GM21528 (cell line): ENCODE results near the gene PNKD.
"Not testable (repeated sequence)": the region's sequence is repeated elsewhere in the genome, so short reads cannot be mapped to it uniquely, and the experiment has no call there.

ENCODE experiments used
- ATAC-seq: cut with Tn5 transposase; IDR thresholded peaks from one replicate; pipeline ENCODE4 v1.9.1; 2021; ENCODE audit warnings: mild to moderate bottlenecking, moderate library complexity; ENCODE audit not compliant: unreplicated experiment, low FRiP score

PNKD gene

DNA sequence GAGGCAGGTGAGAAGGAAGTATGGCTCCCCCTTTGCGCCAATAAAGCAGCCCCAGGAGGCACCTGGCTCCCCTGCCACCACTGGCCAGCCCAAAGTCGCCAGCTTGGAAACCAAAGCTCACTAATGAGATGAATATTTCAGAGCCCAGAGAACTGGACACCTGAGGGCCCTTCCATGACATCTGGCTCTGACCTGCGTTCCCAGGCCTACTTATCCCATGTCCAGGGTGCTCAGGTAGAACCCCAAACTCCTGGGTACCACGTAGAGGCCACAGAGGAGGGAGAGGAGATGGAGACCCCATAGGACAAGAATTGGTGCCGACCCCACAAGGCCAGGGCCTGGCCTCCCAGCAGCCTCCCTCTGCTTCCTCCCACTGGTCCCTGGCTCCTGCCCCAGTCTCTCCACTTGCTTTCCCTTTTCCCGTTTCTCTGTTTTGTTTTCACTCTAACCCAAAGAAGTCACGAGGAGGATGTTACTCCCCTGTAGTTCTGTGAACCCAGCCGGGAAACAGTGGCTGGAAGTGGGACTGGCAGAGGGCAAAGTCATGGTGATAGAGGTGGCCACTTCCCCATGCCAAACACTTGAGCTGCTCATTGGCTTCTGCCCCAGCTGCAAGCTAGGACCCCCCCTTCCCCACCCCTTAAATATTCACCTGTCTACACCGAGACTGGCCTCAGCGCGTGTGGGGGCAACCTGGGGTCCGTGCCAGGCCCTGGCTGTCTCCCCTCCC is 21.2 kb downstream of the PNKD start:
- ATAC-seq = no peak

DNA sequence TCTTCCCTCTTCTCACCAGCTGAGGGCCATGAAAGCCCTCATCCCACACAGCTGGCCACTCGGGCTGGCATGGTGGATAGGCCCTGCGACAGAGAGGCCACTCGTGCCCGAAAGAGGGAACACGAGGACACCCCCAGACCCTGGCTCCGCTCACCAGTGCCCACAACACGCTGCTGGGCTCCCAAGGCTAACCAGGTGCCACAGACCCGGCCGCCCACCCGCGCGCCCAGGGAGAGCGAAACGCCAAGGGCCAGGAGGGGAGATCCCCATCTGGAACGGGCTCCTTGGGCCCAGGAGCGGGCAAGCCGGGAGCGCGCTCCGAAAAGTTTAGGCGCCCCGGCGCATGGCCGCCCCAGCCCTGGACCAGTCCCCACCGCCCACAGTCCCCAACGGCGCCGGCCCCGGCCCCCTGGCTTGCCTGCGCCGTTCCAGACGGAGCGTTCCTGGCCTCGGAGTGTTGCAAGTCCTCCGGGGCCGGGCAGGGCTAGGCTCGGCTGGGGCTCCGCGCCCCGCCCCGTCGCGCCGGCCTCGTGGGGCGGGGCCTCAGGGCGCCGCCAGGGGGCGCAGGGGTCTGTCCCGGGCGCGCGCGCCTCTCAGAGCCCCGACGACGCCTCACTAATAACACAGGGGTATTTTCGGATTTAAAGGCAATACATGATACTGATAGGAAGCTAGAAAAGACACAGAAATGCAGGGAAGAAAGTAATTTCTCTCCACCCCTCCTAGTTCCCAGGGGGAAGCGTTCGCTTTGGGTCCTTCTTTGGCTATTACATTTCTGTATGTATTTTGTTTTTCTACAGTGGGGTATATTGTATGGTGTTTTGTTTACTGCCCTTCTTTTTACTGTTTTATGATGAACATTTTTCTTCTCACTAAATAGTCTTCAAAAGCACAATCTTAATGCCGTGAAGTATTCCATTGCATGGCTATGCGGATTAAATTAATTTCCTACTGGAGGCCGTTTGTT is 22.0 kb downstream of the PNKD start, which contains the start of gene TMBIM1:
TMBIM1 (minus strand) TSS at position 456 of the 967 bp plus-strand sequence. CDS start 10,362 bp downstream, outside the sequence.
- peak; percentile 67 for ATAC-seq

DNA sequence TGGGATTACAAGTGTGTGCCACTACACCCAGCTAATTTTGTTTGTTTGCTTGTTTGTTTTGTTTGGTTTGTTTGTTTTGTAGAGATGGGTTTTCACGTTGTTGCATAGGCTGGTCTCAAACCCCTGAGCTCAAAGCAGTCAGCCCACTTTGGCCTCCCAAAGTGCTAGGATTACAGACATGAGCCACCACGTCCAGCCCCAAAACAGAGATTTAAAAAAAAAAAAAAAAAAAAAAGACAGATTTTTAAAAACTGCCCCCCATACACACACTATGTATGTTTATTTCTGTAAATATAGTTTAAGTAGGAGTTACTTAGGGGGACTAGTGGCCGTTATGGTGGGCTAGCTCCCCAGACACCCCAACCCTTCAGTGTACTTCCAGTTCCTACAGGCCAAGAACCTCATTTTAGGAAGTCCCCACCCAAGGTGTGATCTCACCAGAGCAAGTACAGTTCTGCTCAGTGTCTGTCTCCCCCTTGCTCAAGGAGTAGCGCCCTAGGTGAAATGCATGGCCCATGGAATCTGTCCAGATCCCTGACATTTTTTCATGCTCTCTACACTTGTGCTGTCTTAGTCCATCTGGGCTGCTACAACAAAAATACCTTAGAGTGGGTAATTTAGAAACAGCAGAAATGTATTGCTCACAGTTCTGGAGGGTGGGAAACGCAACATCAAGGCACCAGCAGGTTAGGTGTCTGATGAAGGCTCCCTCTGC is 23.6 kb downstream of the PNKD start:
- no peak for ATAC-seq

DNA sequence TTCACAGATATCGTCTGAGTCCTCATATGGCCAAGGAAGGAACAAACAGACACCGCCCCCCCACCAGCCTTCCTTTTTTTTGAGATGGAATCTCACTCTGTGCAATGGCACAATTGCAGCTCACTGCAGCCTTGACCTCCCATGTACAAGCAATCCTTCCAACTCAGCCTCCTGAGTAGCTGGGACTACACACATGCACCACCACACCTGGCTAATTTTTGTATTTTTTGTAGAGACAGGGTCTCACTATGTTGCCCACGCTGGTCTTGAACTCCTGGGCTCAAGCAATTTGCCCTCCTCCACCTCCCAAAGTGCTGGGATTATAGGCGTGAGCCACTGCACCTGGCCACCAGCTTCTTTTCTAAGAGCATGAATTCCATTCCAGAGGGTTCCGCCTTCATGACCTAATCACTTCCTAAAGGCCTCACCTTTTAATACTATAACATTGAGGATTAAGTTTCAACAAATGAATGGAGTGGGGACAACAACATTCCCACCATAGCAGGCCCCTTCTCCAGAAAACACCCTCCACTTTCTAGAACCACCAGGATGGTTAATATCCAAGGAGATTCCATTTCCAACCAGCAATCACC is 24.2 kb downstream of the PNKD start:
- no peak for ATAC-seq

DNA sequence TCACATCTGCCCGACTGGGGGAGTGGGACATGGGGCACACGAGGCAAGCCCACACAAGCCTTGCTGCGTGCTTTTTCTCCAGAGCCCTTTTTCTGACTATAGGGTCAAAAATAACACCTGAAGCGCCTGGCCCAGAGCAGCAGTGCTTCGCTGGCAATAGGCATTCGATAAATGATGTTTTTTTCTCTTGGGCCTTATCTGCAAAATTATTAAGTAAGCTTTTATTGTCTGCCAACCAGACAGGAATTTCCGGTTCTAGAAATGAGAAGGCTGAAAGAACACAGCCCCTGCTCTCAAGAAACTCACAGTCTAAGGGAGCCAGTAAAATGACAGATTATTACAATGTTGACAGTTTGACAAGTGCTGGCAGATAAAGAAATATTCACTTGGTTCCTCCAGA is 24.7 kb downstream of the PNKD start:
- ATAC-seq = no peak

DNA sequence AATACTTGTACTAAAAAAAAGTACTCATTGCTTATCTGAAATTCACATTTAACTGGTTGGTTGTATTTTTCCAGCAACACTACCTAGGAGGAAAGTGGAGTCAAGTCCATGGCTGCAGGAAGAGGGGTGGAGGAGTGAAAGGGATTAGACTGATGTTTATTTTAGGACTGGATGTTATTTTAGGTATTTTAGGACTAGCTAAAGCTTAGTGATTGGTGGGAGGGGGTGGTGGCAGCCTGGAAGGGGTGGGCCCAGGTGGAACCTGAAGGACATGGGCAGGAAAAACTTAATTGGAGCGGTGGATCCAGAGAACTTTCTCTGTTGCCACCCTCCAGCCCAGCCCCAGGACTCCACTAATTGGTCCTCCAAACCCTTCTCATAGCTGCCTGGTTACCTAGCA is 25.9 kb downstream of the PNKD start:
- no peak for ATAC-seq

DNA sequence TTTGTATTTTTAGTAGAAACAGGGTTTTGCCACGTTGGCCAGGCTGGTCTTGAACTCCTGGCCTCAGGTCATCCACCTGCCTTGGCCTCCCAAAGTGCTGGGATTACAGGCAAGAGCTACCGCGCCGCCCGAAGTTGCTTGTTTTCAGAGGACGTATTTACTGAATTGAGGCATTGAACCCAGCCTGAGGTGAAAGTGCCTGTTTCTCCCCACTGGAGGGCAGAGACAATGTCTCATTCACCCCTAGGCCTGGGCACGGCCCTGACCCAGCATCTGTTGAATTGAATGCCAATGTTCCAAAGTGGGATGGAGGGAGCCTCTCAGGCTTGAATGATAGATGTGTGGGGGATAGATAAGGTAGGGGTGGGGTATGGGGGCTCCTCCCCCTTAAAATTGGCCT is 26.5 kb downstream of the PNKD start:
- ATAC-seq = no peak

DNA sequence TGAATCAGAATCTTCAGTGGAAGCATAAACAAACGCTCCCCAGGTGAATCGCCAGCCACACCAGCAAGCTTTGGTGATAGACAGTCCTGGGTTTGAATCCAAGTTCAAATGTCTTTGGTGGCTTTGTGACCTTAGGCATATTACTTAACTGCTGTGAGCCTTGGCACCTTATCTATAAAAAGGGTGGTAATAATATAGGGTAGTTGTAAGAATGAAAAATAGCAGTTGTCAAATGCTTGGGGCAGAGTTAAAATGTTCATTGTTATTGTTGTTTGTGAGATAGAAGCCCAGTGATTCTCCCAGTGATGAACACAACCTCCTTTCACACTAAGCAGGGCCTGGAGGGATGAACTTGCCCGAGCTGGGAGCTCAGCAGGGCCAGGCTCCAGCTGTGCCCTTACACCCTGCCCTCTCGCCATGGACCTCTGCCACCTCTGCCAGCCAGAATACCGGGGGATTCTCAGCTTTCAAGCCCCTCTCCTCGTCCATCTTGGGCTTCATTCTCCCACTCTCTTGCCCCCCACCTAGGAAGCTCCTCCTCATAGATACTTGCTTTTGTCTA is 28.1 kb downstream of the PNKD start:
- no peak for ATAC-seq

DNA sequence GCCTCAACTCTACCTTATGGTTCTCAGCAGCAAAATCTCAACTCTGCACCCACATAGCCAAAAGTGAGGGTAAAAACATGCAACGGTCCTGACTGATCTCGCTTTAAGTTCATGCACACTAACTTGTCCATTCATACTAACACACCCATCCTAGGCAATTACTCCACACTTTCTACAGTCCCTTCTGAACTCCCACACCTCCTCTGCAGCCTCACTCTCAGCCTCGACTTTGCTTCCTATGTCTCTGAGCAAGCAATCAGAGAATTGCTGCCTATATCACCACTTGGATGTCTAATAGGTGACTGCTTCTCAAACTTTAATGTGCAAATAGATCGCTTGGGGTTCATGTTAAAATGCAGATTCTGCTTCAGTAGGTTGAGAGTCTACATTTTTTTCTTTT is 29.8 kb downstream of the PNKD start:
- ATAC-seq = no peak

DNA sequence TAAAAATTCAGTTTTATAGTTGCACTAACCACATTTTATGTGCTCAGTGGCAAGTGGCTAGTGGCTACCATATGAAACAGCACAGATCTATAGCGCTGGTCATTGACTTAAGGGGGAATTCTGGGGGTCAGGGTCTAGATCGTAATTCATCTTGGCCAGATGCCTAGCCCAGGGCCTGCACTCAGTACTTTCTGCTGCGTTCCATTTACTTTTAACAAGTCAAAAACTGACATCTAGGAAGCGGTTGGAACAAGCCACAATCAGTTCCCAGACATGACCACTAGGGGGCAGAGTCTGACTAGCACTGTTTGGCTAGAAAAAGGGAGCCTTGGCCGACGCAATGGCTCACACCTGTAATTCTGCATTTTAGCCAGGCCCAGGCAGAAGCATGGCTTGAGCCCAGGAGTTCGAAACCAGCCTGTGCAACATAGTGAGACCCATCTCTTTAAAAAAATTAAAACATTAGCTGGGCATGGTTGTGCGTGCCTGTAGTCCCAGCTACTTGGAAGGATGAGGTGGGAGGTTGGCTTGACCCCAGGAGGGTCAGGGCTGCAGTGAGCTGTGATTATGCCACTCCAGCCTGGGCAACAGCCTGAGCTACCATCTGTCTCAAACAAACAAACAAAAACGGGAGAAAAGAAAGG is 31.0 kb downstream of the PNKD start:
- peak; percentile 87 for ATAC-seq

DNA sequence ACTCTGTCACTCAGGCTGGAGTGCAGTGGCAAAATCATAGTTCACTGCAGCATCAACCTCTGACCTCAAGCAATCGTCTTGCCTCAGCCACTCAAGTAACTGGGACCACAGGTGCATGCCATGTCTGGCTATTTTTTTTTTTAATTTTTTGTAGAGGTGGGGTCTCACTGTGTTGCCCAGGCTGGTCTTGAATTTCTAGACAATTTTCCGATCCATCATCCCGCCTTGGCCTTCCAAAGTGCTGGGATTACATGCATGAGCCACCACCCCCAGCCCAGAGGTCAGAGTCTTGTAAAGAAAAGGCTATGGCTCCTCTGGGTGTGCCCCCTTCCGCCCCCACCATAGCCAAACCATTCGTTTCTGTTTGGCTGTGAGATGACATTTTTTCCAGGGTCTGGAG is 35.1 kb downstream of the PNKD start:
- no peak for ATAC-seq

DNA sequence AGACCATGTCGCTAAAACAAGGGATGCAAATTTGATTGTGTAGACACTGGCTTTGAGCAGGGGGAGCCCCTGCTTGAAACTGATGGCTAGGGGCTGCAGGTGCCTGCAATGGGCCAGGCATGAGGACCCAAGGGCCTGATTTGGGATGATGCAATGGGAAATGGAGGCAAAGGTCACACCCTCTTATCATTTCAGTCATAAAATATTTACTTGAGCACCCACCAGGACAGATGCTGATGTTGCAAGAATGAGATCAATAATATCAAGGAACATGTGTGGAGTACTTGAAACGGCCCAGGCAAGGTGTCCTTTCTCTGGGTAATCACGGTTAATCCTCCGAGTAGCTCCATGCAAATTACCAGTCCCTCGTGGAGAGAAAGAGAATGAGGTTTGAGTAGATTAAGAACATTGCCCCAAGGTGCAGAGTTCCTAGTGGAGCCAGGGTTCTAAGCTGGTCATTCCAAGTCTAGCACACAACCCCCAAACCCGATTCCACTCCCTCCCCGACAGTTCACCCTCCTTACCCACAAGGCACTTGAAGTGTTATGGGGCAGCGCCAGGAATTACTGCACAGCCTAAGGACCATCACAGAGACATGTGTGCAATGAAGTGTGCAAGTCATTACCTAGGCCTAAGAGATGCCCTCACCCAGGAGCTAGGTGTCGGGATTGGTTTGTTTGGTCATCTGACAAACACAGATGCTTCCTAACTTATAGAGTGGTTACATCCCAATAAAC is 36.0 kb downstream of the PNKD start:
- ATAC-seq = no peak

DNA sequence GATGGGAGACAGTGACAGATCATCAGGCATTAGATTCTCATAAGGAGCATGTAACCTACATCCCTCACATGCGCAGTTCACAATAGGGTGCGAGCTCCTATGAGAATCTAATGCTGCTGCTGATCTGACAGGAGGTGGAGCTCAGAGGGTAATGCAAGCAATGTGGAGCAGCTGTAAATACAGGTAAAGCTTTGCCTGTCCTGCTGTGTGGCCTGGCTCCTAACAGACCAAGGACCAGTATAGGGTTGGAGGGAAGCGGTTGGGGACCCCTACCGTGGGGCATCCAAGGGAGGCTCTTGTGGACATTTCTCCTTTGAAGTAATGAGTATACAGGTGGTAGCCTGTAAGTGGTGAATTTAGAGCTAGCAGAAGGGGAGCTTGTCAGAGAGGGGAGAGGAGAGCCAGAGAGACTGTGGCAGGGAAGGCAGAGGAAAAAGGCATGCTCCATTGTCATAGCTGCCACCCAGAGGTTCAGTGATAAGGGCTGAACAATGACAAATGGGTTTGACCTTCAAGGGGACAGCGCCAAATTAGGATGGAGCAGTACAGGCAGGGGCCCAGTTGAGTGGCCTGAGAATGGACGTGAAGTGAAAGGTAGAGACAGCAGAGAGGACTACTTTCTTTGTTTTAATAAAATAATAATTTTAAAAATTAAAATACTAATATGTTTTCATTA is 37.2 kb downstream of the PNKD start:
- no peak for ATAC-seq

DNA sequence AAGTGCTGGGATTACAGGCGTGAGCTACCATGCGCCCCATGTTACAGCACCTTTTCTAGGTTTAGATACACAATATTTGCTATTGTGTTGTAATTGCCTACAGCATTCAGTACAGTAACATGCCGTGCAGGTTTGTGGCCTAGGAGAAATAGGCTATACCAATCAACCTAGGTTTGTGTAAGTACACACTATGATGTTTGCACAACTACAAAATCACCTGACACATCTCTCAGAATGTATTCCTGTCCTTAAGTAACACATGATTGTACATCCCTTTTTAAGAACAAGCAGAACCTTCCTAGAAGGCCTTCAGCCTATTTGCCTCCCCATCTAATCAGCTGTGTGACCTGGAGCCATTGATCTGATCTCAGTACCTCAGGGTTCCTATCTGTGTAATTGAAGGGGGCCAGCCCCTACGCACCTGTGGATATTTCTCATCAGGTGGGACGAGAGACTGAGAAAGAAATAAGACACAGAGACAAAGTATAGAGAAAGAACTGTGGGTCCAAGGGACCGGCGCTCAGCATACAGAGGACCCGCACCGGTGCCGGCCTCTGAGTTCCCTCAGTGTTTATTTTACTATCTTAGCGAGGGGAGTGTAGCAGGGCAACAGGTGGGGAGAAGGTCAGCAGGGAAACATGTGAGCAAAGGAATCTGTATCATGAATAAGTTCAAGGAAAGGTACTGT is 40.7 kb downstream of the PNKD start:
- ATAC-seq = no peak

DNA sequence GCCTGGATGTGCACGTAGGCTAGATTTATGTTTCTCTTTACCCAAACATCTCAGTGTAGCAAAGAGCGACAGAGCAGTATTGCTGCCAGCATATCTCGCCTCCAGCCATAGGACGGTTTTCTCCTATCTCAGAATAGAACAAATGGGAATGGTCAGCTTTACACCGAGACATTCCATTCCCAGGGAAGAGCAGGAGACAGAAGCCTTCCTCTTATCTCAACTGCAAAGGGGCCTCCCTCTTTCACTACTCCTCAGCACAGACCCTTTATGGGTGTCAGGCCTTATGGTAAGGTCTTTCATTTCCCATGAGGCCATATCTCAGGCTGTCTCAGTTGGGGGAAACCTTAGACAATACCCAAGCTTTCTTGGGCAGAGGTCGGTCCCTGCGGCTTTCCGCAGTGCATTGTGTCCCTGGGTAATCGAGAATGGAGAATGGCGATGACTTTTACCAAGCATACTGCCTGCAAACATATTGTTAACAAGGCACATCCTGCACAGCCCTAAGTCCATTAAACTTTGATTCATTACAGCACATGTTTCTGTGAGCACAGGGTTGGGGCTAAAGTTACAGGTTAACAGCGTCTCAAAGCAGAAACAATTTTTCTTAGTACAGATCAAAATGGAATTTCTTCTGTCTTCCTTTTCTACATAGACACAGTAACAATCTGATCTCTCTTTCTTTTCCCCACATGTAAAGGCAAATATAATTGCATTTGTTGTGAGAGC is 41.4 kb downstream of the PNKD start:
- ATAC-seq = not testable (repeated sequence)

DNA sequence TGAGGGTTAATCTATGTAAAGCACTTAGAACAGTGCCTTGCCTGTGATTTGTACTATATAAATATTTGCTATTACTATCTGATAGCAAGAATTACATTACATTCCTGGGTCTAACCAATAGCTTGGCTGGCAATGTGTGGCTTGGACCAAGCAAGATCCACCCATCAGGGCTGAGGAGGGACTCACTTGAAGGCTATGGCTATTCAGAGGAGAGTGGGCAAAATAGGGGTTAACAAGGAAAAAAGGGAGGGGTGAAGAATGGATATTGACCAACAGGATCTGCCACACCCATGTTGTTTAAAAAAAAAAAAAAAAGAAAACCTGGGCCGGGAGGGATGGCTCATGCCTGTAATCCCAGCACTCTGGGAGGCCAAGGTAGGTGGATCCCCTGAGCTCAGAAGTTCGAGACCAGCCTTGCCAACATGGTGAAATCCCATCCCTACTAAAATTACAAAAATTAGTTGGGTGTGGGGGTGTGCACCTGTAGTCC is 42.0 kb downstream of the PNKD start:
- no peak for ATAC-seq

DNA sequence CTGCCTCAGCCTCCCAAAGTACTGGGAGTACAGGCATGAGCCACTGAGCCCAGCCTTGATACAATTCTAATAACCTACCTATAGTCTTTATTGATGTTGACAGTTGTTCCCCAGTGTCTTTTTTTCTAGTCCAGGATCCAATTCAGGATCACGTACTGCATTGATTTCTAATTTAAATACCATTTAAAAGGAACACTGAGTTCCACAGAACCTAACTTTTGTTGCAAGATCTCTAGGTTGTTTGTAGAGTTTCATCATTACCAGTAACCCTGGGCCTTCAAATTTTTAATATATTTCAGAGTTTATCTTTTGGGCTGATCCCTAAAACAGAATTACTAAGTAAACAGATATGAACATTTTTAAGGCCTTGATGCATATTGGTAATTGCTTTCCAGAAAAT is 43.0 kb downstream of the PNKD start:
- no peak for ATAC-seq
